Measurements from ENCODE around the gene MYT1.

The MYT1 gene

DNA sequence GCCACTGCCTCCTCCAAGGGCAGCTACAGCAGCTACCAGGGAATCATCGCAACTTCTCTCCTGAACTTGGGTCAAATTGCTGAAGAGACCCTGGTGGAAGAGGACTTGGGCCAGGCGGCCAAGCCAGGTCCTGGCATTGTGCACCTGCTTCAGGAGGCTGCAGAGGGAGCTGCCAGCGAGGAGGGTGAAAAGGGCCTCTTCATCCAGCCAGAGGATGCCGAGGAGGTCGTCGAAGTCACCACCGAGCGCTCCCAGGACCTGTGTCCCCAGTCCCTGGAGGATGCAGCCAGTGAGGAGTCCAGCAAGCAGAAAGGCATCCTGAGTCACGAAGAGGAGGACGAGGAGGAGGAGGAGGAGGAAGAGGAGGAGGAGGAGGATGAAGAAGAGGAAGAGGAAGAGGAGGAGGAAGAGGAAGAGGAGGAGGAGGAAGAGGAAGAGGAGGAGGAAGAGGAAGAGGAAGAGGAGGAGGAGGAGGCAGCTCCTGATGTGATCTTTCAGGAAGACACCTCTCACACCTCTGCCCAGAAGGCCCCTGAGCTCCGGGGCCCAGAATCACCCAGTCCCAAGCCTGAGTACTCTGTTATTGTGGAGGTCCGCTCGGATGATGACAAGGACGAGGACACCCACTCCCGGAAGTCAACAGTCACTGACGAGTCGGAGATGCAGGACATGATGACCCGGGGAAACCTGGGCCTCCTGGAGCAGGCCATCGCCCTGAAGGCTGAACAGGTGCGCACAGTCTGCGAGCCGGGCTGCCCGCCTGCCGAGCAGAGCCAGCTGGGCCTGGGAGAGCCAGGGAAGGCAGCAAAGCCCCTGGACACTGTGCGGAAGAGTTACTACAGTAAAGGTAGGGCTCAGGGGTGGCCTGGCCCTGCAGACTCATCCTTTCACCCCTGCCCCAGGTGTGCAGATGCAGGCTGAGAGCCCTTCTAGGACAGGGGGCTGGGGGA is 43.7 kb downstream of the MYT1 start:
- no peak for FAIRE-seq
- DNase-seq (ENCODE audit: insufficient read length, low spot score) = no peak
- TF ChIP-seq SPI1 (IDR thresholded peaks at IDR 0.05; ENCODE audit: low read depth, low read length) = no peak
- TF ChIP-seq POLR2A (IDR thresholded peaks at IDR 0.05; ENCODE audit: low read depth, low read length) = no peak
- TF ChIP-seq POU2F2 (IDR thresholded peaks at IDR 0.05; ENCODE audit: low read depth, low read length) = no peak
- no peak for TF ChIP-seq POLR2AphosphoS5 (IDR thresholded peaks at IDR 0.05; ENCODE audit: low read depth, low read length)
- no peak for TF ChIP-seq TAF1 (IDR thresholded peaks at IDR 0.05; ENCODE audit: low read depth, low read length)
- no peak for TF ChIP-seq PAX5 (IDR thresholded peaks at IDR 0.05; ENCODE audit: insufficient read depth, low read length, severe bottlenecking)

DNA sequence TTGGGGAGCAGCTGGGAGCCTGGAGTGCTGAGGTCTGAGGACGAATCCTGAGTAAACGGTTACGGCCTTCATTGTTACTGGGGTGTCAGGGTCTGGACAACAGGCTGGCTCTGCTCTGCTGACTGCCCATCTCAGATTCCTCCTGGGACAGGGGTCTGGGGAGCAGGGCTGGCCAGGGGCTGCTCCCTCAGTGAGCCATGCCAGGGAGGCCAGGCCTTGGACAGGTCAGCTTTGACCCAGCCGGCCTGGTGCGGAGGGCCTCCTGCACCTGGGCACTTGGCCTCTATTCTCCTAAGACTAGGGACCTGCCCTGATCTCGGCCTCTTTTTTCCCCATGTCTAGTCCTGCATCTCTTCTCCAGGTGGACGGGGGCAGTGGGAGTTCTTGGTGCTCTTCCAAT is 44.9 kb downstream of the MYT1 start:
- FAIRE-seq = no peak
- TF ChIP-seq POLR2A (IDR thresholded peaks at IDR 0.05; ENCODE audit: low read depth, low read length) (no peak), TAF1 (IDR thresholded peaks at IDR 0.05; ENCODE audit: low read depth, low read length) (no peak), POLR2AphosphoS5 (IDR thresholded peaks at IDR 0.05; ENCODE audit: low read depth, low read length) (no peak), PAX5 (IDR thresholded peaks at IDR 0.05; ENCODE audit: insufficient read depth, low read length, severe bottlenecking) (no peak), POU2F2 (IDR thresholded peaks at IDR 0.05; ENCODE audit: low read depth, low read length) (no peak), SPI1 (IDR thresholded peaks at IDR 0.05; ENCODE audit: low read depth, low read length) (no peak)

DNA sequence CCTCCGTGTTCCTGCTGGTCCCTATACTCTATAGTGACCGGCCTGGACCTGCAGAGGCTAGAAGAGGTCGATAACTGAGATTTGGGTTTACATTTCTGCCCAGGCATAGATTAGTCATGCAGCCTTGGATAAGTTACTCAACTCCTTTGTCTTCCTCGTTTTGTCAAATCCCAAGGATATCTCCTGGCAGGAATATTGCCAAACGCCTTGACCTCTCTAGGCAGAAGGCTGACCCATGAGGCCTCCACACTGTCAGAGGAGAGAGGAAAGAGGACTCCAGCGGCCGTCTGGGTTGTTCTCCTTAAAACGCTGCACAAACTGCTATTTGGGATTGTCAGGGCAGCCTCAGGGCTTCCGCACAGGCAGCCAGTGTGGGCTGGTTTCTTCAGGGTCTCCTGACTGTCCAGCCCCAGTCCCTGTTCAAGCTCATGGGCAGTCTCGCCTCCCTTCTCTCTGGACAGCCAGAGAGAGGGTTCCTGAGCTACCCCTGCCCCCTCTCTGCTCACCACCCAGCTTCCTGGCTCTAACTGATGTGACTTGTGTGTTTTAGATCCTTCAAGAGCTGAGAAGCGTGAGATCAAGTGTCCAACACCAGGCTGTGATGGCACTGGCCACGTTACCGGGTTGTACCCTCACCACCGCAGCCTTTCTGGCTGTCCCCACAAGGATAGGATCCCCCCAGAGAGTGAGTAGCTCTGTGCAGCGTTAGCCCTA is 46.6 kb downstream of the MYT1 start:
- no peak for DNase-seq (ENCODE audit: insufficient read length, low spot score)
- no peak for FAIRE-seq
- no peak for TF ChIP-seq PAX5 (IDR thresholded peaks at IDR 0.05; ENCODE audit: insufficient read depth, low read length, severe bottlenecking)

More for the DNA sequence above, 44.9 kb downstream of the MYT1 start:
- no peak for DNase-seq (ENCODE audit: insufficient read length, low spot score)

DNA sequence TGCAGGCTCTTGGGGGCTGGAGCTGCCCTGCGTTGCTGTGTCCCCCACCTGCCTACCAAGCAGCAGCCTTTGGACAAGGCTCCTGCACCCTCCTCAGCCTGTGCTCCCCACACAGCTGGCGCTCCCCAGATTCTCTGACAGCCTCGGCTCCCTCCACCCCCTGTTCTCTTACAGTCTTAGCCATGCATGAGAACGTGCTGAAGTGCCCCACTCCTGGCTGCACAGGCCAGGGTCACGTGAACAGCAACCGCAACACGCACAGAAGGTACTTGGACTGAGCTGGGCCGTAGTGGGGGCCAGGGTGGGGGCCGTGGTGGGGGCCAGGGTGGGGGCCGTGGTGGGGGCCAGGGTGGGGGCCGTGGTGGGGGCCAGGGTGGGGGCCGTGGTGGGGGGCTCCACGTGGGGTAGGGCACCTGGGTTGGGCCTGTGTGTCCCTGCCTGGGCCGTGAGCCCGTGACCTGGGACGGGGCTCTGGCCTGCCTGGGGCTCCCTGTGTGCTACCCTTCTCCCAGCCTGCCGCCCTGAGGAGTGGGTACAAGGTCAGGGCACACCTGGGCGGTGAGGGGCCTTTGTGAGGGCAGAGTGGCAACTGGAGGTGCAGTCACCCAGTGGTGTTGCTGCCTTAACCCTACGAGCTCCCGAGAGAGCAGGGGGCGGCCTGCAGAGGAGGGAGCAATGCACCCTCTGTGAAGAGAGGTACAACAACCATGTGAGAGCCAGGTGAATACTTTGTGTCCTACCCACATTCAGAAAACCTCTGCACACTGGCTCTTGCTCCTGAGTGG is 47.8 kb downstream of the MYT1 start:
- DNase-seq (ENCODE audit: insufficient read length, low spot score) (no peak), FAIRE-seq (no peak)
- TF ChIP-seq POU2F2 (IDR thresholded peaks at IDR 0.05; ENCODE audit: low read depth, low read length) = no peak
- TF ChIP-seq POLR2A (IDR thresholded peaks at IDR 0.05; ENCODE audit: low read depth, low read length) = no peak
- no peak for TF ChIP-seq PAX5 (IDR thresholded peaks at IDR 0.05; ENCODE audit: insufficient read depth, low read length, severe bottlenecking)
- TF ChIP-seq SPI1 (IDR thresholded peaks at IDR 0.05; ENCODE audit: low read depth, low read length) = no peak
- TF ChIP-seq TAF1 (IDR thresholded peaks at IDR 0.05; ENCODE audit: low read depth, low read length) = no peak
- TF ChIP-seq POLR2AphosphoS5 (IDR thresholded peaks at IDR 0.05; ENCODE audit: low read depth, low read length) = no peak

DNA sequence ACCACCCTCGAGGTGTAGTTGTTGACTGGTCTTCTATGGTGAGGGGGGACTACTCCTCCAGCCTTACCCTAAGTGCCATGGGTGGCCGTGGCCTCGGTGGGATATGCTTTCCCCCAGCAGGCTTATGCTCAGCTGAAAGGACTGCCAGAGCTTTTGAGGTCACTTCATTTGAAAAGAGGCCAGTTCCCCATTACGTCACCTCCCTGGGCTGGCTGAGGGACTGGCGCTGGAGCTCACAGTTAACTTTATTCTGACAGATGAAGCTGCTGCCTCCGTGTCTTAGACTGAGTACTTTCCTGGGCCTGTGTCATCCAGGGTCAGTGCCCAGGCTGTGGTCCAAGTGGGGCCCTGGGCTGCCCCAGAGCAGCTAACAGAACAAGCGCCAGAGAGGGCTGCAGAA is 48.5 kb downstream of the MYT1 start:
- DNase-seq (ENCODE audit: insufficient read length, low spot score) = no peak
- FAIRE-seq = no peak
- TF ChIP-seq POLR2A (IDR thresholded peaks at IDR 0.05; ENCODE audit: low read depth, low read length) (no peak), TAF1 (IDR thresholded peaks at IDR 0.05; ENCODE audit: low read depth, low read length) (no peak), POLR2AphosphoS5 (IDR thresholded peaks at IDR 0.05; ENCODE audit: low read depth, low read length) (no peak)

DNA sequence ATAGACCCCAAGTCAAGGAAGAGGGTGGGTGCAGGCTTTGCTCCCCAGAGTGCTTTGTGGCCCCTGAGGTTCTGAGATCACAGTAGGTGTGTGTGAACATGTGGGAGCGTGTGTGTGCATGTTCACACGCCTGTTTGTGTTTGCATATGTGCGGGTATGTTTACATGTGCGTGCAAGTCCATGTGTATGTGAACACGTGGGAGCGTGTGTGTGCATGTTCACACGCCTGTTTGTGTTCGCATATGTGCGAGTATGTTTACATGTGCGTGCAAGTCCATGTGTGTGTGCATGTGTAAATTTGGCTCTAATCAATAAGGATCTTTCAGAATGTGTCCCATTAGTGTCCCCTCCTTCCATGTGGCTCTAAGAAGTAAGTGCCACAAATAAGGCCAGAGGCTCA is 49.9 kb downstream of the MYT1 start:
- FAIRE-seq = no peak
- DNase-seq (ENCODE audit: insufficient read length, low spot score) = no peak
- TF ChIP-seq POLR2AphosphoS5 (IDR thresholded peaks at IDR 0.05; ENCODE audit: low read depth, low read length) (no peak), POLR2A (IDR thresholded peaks at IDR 0.05; ENCODE audit: low read depth, low read length) (no peak), PAX5 (IDR thresholded peaks at IDR 0.05; ENCODE audit: insufficient read depth, low read length, severe bottlenecking) (no peak), POU2F2 (IDR thresholded peaks at IDR 0.05; ENCODE audit: low read depth, low read length) (no peak), TAF1 (IDR thresholded peaks at IDR 0.05; ENCODE audit: low read depth, low read length) (no peak), SPI1 (IDR thresholded peaks at IDR 0.05; ENCODE audit: low read depth, low read length) (no peak)

DNA sequence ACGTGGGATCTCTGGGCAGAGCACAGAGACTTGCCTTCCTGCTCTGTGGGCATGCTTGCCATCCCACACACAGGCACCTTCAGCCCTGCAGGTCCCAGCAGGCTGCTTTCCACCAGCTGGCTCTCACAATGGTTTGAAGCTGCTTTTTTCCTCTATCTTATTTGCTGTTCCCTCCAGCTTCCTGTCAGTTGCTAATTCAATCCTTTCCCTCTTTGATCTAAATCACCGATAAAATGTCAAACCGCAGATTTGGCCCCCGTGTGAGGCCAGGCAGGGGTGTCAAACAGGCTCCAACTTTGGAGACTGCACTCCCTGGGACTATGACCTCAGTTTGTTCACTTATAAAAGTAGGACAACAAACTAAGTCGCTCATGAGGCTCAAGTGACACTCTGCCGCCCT is 50.7 kb downstream of the MYT1 start:
- no peak for TF ChIP-seq POLR2AphosphoS5 (IDR thresholded peaks at IDR 0.05; ENCODE audit: low read depth, low read length)
- TF ChIP-seq POU2F2 (IDR thresholded peaks at IDR 0.05; ENCODE audit: low read depth, low read length) = no peak
- TF ChIP-seq TAF1 (IDR thresholded peaks at IDR 0.05; ENCODE audit: low read depth, low read length) = no peak
- no peak for TF ChIP-seq POLR2A (IDR thresholded peaks at IDR 0.05; ENCODE audit: low read depth, low read length)
- no peak for TF ChIP-seq PAX5 (IDR thresholded peaks at IDR 0.05; ENCODE audit: insufficient read depth, low read length, severe bottlenecking)
- TF ChIP-seq SPI1 (IDR thresholded peaks at IDR 0.05; ENCODE audit: low read depth, low read length) = no peak
- no peak for FAIRE-seq
- no peak for DNase-seq (ENCODE audit: insufficient read length, low spot score)

DNA sequence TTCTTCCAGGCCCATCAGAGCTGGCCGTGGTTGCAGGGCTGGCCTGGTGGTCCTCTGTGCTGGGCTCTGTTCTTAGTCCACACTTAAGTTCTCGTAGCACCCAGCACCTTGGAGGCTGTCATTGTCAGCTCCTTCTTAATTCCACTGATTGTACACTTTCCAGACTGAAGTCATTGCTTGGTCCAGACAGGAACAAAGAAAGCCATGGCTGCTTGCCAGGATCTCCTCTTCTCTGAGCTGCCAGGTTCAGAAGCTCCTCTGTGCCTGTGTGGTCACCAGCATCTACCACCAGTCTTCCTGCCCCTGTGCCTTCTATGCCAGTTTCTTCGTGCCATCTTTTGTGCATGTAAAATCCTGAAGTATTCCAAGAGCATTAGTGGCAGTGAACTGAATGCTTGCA is 51.8 kb downstream of the MYT1 start:
- no peak for TF ChIP-seq SPI1 (IDR thresholded peaks at IDR 0.05; ENCODE audit: low read depth, low read length)
- DNase-seq (ENCODE audit: insufficient read length, low spot score) = no peak
- no peak for FAIRE-seq

DNA sequence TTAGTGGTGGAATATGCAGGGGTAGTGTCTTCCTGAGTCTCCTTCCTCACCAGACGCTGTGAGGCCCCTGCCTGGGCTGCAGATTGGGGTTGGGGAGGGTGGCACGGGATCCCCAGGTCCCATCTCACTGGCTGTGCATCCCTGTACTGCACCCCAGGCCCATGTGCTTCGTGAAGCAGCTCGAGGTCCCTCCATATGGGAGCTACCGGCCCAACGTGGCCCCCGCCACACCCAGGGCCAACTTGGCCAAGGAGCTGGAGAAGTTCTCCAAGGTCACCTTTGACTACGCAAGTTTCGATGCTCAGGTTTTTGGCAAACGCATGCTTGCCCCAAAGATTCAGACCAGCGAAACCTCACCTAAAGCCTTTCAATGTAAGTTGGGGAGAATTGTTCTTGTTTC is 52.7 kb downstream of the MYT1 start:
- FAIRE-seq (no peak), DNase-seq (ENCODE audit: insufficient read length, low spot score) (no peak)
- TF ChIP-seq PAX5 (IDR thresholded peaks at IDR 0.05; ENCODE audit: insufficient read depth, low read length, severe bottlenecking) (no peak), POU2F2 (IDR thresholded peaks at IDR 0.05; ENCODE audit: low read depth, low read length) (no peak), POLR2AphosphoS5 (IDR thresholded peaks at IDR 0.05; ENCODE audit: low read depth, low read length) (no peak), TAF1 (IDR thresholded peaks at IDR 0.05; ENCODE audit: low read depth, low read length) (no peak), SPI1 (IDR thresholded peaks at IDR 0.05; ENCODE audit: low read depth, low read length) (no peak), POLR2A (IDR thresholded peaks at IDR 0.05; ENCODE audit: low read depth, low read length) (no peak)
